ENCODE results near the gene PDHX. TPM values are rescaled to one million over a fixed set of nuclear protein-coding genes. Genes with fewer than 3 reads are reported as not detected.

The PDHX gene
- total RNA-seq, 1 experiment from 2014 or later, result 63.0 TPM

- in situ Hi-C loops (cut with HindIII; ENCODE audit: low pct_unique_long_range_greater_than_20kb, low sequenced_read_pairs), result no loop called here
- no peak for DNase-seq (ENCODE audit: low read depth, low spot score)
- CTCF ChIA-PET, result interaction anchor here (0.5 to 0.7 kb wide), 3 partner anchors 33 to 1309 kb away, joined by 3 read pairs; no protein-coding TSS in a partner anchor
- H3K9me3 ChIP-seq (ENCODE audit: control insufficient read depth, insufficient read depth, low read depth, low read length), result no peaks in the 10 kb centered on the region
- peak overlapping the region; percentile 100 for H3K27ac ChIP-seq (ENCODE audit: low read length)
- H3K4me1 ChIP-seq (ENCODE audit: control insufficient read depth, insufficient read depth, low read length), result peaks cover 81% of the 10 kb centered on the region
- H3K36me3 ChIP-seq (ENCODE audit: control insufficient read depth, insufficient read depth, low read length), result no peaks in the 10 kb centered on the region
- POLR2A ChIA-PET, result interaction anchor here (0.9 to 2.3 kb wide), 10 partner anchors 10 to 132 kb away, joined by 3 to 18 read pairs (median 4); partner anchors contain the start of gene CD44
- TF ChIP-seq TCF7L2 (IDR thresholded peaks at IDR 0.05; ENCODE audit: low read depth, low read length), result no peak; the same call in 1 of the 2 replicates
- TF ChIP-seq POLR2AphosphoS5 (IDR thresholded peaks at IDR 0.05; ENCODE audit: low read depth, low read length), result peak; percentile 65
- H3K4me3 ChIP-seq (ENCODE audit: low read depth in 2 of 2, low read length in 2 of 2), result peak overlapping the region in 1 of 2 experiments; percentile 2; a peak in 2 of 4 replicates
- BruUV-seq (replicated peaks), result no TSS peak
- H3K27me3 ChIP-seq (ENCODE audit: control insufficient read depth, insufficient read depth, low read length), result no peaks in the 10 kb centered on the region
- ATAC-seq, result peak; percentile 85
- intact Hi-C loops (cut with micrococcal nuclease; ENCODE audit: unreplicated experiment), result loop anchor here (5.0 kb wide), 2 partner anchors 72 to 132 kb away; no protein-coding TSS in a partner anchor
Observed at GRCh38 chr11:35009944-35010342, 93.5 kb downstream of the PDHX start.

DNA sequence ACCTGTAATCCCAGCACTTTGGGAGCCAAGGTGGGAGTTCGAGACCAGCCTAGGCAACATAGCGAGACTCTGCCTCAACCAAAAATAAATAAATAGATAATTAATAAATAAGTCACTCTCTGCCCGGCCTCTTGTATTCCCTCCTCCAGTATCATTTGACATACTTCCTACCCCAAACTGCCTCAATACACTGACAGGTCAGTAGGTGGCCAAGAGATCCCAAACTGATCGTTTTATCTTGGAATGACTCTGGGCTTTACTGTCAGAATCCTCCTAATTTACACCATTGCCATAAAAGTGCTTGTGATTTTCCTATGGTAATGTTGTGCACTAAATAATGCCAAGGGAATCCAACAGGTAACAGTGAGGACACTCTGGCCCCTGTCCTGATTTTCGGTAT, 94.2 kb downstream of the PDHX start:
- TF ChIP-seq, protein P1, sequence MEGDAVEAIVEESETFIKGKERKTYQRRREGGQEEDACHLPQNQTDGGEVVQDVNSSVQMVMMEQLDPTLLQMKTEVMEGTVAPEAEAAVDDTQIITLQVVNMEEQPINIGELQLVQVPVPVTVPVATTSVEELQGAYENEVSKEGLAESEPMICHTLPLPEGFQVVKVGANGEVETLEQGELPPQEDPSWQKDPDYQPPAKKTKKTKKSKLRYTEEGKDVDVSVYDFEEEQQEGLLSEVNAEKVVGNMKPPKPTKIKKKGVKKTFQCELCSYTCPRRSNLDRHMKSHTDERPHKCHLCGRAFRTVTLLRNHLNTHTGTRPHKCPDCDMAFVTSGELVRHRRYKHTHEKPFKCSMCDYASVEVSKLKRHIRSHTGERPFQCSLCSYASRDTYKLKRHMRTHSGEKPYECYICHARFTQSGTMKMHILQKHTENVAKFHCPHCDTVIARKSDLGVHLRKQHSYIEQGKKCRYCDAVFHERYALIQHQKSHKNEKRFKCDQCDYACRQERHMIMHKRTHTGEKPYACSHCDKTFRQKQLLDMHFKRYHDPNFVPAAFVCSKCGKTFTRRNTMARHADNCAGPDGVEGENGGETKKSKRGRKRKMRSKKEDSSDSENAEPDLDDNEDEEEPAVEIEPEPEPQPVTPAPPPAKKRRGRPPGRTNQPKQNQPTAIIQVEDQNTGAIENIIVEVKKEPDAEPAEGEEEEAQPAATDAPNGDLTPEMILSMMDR (IDR thresholded peaks at IDR 0.05), result peak; percentile 18; the same call in 1 of the 2 replicates
- no peak for TF ChIP-seq POLR2AphosphoS5 (IDR thresholded peaks at IDR 0.05; ENCODE audit: low read depth, low read length)
- BruUV-seq (replicated peaks), result no TSS peak
- ChIA-PET POLR2A (interaction anchor here (1.0 to 2.3 kb wide), 6 partner anchors 11 to 130 kb away, joined by 3 to 18 read pairs (median 4); partner anchors contain the start of gene CD44), CTCF (no interaction called here)
- ATAC-seq (no peak), DNase-seq (ENCODE audit: low read depth, low spot score) (no peak)
- in situ Hi-C loops (cut with HindIII; ENCODE audit: low pct_unique_long_range_greater_than_20kb, low sequenced_read_pairs) (no loop called here), intact Hi-C loops (cut with micrococcal nuclease; ENCODE audit: unreplicated experiment) (loop anchor here (5.0 kb wide), 2 partner anchors 72 to 132 kb away; no protein-coding TSS in a partner anchor)
- Histone ChIP-seq H3K36me3 (ENCODE audit: control insufficient read depth, insufficient read depth, low read length) (no peaks in the 10 kb centered on the region), H3K4me1 (ENCODE audit: control insufficient read depth, insufficient read depth, low read length) (peaks cover 84% of the 10 kb centered on the region), H3K4me3 (ENCODE audit: low read depth in 2 of 2, low read length in 2 of 2) (no peak overlapping the region), H3K9me3 (ENCODE audit: control insufficient read depth, insufficient read depth, low read depth, low read length) (no peaks in the 10 kb centered on the region), H3K27ac (ENCODE audit: low read length) (peak overlapping the region; percentile 100), H3K27me3 (ENCODE audit: control insufficient read depth, insufficient read depth, low read length) (no peaks in the 10 kb centered on the region)

DNA sequence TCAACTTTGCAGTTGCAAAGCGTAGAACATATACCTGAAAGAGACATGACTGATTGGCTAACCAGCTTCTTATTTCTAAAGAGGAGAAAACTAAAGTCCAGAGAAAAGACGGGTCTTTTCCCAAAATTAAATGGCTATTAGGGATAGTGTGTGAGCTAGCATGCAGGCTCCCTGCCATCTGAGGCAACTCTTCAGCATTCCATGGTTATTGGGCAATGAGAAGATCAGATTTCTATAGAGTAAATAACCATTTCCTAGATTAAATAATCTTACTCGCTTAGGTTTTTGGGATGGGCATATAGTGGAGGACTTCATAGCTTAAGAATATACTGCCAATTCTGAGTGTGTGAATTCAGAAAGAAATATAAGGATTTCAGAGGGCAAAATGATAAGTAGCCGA, 95.0 kb downstream of the PDHX start:
- CTCF ChIA-PET, result interaction anchor here (0.9 kb wide), 1 partner anchor 141 kb away, joined by 3 read pairs; no protein-coding TSS in a partner anchor
- H3K4me3 ChIP-seq (ENCODE audit: low read depth in 2 of 2, low read length in 2 of 2), result no peak overlapping the region
- H3K36me3 ChIP-seq (ENCODE audit: control insufficient read depth, insufficient read depth, low read length), result no peaks in the 10 kb centered on the region
- DNase-seq (ENCODE audit: low read depth, low spot score) (no peak), ATAC-seq (no peak)
- BruUV-seq (replicated peaks), result no TSS peak
- in situ Hi-C loops (cut with HindIII; ENCODE audit: low pct_unique_long_range_greater_than_20kb, low sequenced_read_pairs), result no loop called here
- peaks cover 89% of the 10 kb centered on the region for H3K4me1 ChIP-seq (ENCODE audit: control insufficient read depth, insufficient read depth, low read length)
- H3K9me3 ChIP-seq (ENCODE audit: control insufficient read depth, insufficient read depth, low read depth, low read length), result no peaks in the 10 kb centered on the region
- POLR2A ChIA-PET, result interaction anchor here (0.6 to 1.5 kb wide), 2 partner anchors 12 to 75 kb away, joined by 4 to 5 read pairs; no protein-coding TSS in a partner anchor
- H3K27ac ChIP-seq (ENCODE audit: low read length), result peak overlapping the region; percentile 100
- H3K27me3 ChIP-seq (ENCODE audit: control insufficient read depth, insufficient read depth, low read length), result no peaks in the 10 kb centered on the region
- TF ChIP-seq REST (IDR thresholded peaks at IDR 0.05; ENCODE audit: insufficient read depth in 1 of 2, low read depth in 2 of 2, low read length in 1 of 2) (no peak), POLR2AphosphoS5 (IDR thresholded peaks at IDR 0.05; ENCODE audit: low read depth, low read length) (no peak), SIN3A (IDR thresholded peaks at IDR 0.05; ENCODE audit: borderline replicate concordance, insufficient read depth, low read depth, low read length) (no peak), TCF7L2 (IDR thresholded peaks at IDR 0.05; ENCODE audit: low read depth, low read length) (no peak)
- TF ChIP-seq, protein P1 (IDR thresholded peaks at IDR 0.05), result no peak
- intact Hi-C loops (cut with micrococcal nuclease; ENCODE audit: unreplicated experiment), result loop anchor here (5.0 kb wide), 2 partner anchors 71 to 131 kb away; no protein-coding TSS in a partner anchor

Measured in Panc1 (cell line).